ENCODE data around the gene KIF2C. TPM values are rescaled to one million over a fixed set of nuclear protein-coding genes. Genes with fewer than 3 reads are reported as not detected.

KIF2C gene
- total and polyA plus RNA-seq, 2 donors (not counting 1 experiment from before 2014, with no cell fraction given) = 9.2 to 9.9 TPM

DNA sequence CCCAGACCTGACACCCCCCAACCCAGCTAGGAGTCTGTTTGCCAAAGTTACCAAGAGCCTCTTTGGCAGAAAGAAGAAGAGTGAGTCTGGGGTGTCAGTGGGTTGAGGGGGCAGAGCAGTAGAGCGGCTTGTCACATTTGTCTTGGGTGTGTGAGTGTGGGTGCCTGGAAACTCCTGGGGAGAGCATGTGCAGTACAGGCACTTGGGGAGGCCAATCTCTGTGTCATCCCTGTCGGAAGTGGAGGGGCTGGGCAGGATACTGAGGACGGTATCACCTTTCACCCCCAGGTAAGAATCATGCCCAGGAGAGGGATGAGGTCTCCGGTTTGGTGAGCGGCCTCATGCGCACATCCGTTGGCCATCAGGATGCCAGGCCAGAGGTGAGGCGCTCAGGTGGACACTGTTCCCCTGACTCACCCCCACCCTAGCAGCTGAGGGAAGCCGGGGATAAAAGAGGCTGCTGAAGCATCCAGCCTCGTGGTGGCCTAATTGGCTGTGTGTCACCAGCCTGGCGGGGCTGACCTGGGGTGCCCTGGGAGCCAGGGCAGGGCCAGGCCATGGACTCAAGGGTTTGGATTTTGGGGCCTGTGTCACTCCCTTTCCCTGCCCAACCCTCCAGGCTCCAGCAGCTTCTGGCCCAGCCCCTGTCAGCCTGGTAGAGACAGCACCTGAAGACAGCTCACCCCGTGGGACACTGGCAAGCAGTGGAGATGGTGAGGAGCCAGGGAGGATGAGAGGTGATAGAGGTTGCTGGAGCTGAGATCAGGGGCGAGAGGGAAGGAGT, 63.9 kb downstream of the KIF2C start:
- Histone ChIP-seq H3K79me2 (ENCODE audit: control insufficient read depth, insufficient read depth, low read length) (peaks cover 47% of the 10 kb centered on the region), H3K4me1 (ENCODE audit: control insufficient read depth, extremely low read depth, insufficient read depth, low read length) (peaks cover 45% of the 10 kb centered on the region), H3K36me3 (ENCODE audit: control insufficient read depth, insufficient read depth, low read length) (peaks cover 41% of the 10 kb centered on the region), H3K4me3 (replicated peaks in 1 of 4; ENCODE audit: control extremely low read depth in 1 of 4, insufficient read depth in 1 of 4, low read depth in 3 of 4, low read length in 4 of 4) (peak overlapping the region in 1 of 4 experiments; percentile 92), H2AFZ (ENCODE audit: low read length) (no peak overlapping the region), H3K27ac (ENCODE audit: insufficient read depth, low read length) (peak overlapping the region; percentile 51), H4K20me1 (ENCODE audit: control insufficient read depth, extremely low read depth, insufficient read depth, low read length) (no peaks in the 10 kb centered on the region), H3K27me3 (ENCODE audit: control insufficient read depth, insufficient read depth, low read length) (no peaks in the 10 kb centered on the region), H3K4me2 (ENCODE audit: extremely low read depth, insufficient read depth, low read length) (peak overlapping the region; percentile 54), H3K9ac (ENCODE audit: insufficient read depth, low read length) (no peak overlapping the region), H3K9me3 (ENCODE audit: control insufficient read depth, insufficient read depth, low read depth, low read length) (no peaks in the 10 kb centered on the region)
- DNase-seq (ENCODE audit: low read depth in 2 of 2) = no peak
- TF ChIP-seq, protein P1, sequence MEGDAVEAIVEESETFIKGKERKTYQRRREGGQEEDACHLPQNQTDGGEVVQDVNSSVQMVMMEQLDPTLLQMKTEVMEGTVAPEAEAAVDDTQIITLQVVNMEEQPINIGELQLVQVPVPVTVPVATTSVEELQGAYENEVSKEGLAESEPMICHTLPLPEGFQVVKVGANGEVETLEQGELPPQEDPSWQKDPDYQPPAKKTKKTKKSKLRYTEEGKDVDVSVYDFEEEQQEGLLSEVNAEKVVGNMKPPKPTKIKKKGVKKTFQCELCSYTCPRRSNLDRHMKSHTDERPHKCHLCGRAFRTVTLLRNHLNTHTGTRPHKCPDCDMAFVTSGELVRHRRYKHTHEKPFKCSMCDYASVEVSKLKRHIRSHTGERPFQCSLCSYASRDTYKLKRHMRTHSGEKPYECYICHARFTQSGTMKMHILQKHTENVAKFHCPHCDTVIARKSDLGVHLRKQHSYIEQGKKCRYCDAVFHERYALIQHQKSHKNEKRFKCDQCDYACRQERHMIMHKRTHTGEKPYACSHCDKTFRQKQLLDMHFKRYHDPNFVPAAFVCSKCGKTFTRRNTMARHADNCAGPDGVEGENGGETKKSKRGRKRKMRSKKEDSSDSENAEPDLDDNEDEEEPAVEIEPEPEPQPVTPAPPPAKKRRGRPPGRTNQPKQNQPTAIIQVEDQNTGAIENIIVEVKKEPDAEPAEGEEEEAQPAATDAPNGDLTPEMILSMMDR (conservative IDR thresholded peaks at IDR 0.05 in 1 of 2, IDR thresholded peaks at IDR 0.05 in 1 of 2; ENCODE audit: low read depth in 1 of 2, low read length in 2 of 2) = no peak
- TF ChIP-seq EZH2 (IDR thresholded peaks at IDR 0.05; ENCODE audit: low read length, missing control alignments) = no peak

DNA sequence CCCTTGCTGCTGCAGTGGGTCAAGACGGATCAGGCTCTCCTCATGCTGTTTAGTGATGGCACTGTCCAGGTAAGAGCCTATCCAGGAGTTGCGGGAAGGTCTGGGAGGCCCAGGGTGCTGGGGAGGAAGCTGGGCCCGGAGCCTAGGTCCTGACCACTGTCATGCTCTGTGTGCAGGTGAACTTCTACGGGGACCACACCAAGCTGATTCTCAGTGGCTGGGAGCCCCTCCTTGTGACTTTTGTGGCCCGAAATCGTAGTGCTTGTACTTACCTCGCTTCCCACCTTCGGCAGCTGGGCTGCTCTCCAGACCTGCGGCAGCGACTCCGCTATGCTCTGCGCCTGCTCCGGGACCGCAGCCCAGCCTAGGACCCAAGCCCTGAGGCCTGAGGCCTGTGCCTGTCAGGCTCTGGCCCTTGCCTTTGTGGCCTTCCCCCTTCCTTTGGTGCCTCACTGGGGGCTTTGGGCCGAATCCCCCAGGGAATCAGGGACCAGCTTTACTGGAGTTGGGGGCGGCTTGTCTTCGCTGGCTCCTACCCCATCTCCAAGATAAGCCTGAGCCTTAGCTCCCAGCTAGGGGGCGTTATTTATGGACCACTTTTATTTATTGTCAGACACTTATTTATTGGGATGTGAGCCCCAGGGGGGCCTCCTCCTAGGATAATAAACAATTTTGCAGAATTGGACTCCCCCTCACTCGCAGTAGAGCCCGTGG, 65.8 kb downstream of the KIF2C start:
- no peak overlapping the region for H2AFZ ChIP-seq (ENCODE audit: low read length)
- no peaks in the 10 kb centered on the region for H3K9me3 ChIP-seq (ENCODE audit: control insufficient read depth, insufficient read depth, low read depth, low read length)
- H3K27ac ChIP-seq (ENCODE audit: insufficient read depth, low read length) = peak overlapping the region; percentile 57
- H3K9ac ChIP-seq (ENCODE audit: insufficient read depth, low read length) = no peak overlapping the region
- H3K79me2 ChIP-seq (ENCODE audit: control insufficient read depth, insufficient read depth, low read length) = peaks cover 62% of the 10 kb centered on the region
- no peak overlapping the region for H3K4me2 ChIP-seq (ENCODE audit: extremely low read depth, insufficient read depth, low read length)
- peaks cover 65% of the 10 kb centered on the region for H3K4me1 ChIP-seq (ENCODE audit: control insufficient read depth, extremely low read depth, insufficient read depth, low read length)
- no peaks in the 10 kb centered on the region for H4K20me1 ChIP-seq (ENCODE audit: control insufficient read depth, extremely low read depth, insufficient read depth, low read length)
- TF ChIP-seq, protein P1 (conservative IDR thresholded peaks at IDR 0.05 in 1 of 2, IDR thresholded peaks at IDR 0.05 in 1 of 2; ENCODE audit: low read depth in 1 of 2, low read length in 2 of 2) = peak in 1 of 2 donors; percentile 8
- TF ChIP-seq EZH2 (IDR thresholded peaks at IDR 0.05; ENCODE audit: low read length, missing control alignments) = no peak
- peaks cover 44% of the 10 kb centered on the region for H3K36me3 ChIP-seq (ENCODE audit: control insufficient read depth, insufficient read depth, low read length)
- no peaks in the 10 kb centered on the region for H3K27me3 ChIP-seq (ENCODE audit: control insufficient read depth, insufficient read depth, low read length)
- DNase-seq (ENCODE audit: low read depth in 2 of 2) = no peak
- H3K4me3 ChIP-seq (replicated peaks in 1 of 4; ENCODE audit: control extremely low read depth in 1 of 4, insufficient read depth in 1 of 4, low read depth in 3 of 4, low read length in 4 of 4) = no peak overlapping the region

DNA sequence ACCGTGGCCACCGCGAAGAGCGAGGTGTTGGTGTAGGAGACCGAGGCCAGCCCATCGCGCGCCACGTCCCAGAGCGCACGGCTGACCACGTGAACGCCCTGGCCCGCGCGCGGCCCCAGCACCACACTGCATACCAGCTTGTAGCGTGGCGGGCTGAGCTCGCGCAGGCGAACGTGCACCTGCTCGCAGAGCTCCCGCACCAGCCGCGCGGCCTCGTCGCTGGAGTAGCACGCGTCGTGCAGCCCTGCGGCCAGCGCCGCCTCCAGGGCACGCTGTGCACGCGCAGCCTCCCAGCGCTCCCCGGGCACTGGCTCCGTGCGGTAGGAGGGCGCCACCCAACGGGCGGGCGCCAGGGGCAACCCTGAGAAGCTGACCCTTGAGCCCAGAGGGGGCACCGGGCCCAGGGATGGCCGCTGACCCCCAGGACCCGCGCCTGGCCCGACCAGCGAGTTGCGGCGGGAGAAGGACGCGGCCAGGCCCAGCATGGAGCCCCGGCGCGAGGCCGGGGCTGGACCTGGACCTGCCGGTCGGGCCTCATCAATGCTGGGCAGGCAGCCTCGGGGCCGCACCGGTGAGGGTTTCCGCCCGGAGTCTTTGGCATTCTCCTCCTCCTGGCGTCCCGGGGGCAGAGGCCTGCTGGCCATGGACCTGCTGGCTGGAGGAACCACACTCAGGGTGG, 66.5 kb downstream of the KIF2C start:
- TF ChIP-seq, protein P1 (conservative IDR thresholded peaks at IDR 0.05 in 1 of 2, IDR thresholded peaks at IDR 0.05 in 1 of 2; ENCODE audit: low read depth in 1 of 2, low read length in 2 of 2) = no peak
- no peak for TF ChIP-seq EZH2 (IDR thresholded peaks at IDR 0.05; ENCODE audit: low read length, missing control alignments)
- H3K27ac ChIP-seq (ENCODE audit: insufficient read depth, low read length) = peak overlapping the region; percentile 100
- H3K36me3 ChIP-seq (ENCODE audit: control insufficient read depth, insufficient read depth, low read length) = peaks cover 44% of the 10 kb centered on the region
- DNase-seq (ENCODE audit: low read depth in 2 of 2) = no peak
- H3K9me3 ChIP-seq (ENCODE audit: control insufficient read depth, insufficient read depth, low read depth, low read length) = no peaks in the 10 kb centered on the region
- no peaks in the 10 kb centered on the region for H3K27me3 ChIP-seq (ENCODE audit: control insufficient read depth, insufficient read depth, low read length)
- peak overlapping the region; percentile 50 for H3K9ac ChIP-seq (ENCODE audit: insufficient read depth, low read length)
- H3K4me3 ChIP-seq (replicated peaks in 1 of 4; ENCODE audit: control extremely low read depth in 1 of 4, insufficient read depth in 1 of 4, low read depth in 3 of 4, low read length in 4 of 4) = no peak overlapping the region
- peak overlapping the region; percentile 55 for H3K4me2 ChIP-seq (ENCODE audit: extremely low read depth, insufficient read depth, low read length)
- H3K4me1 ChIP-seq (ENCODE audit: control insufficient read depth, extremely low read depth, insufficient read depth, low read length) = peaks cover 72% of the 10 kb centered on the region
- H3K79me2 ChIP-seq (ENCODE audit: control insufficient read depth, insufficient read depth, low read length) = peaks cover 56% of the 10 kb centered on the region
- no peaks in the 10 kb centered on the region for H4K20me1 ChIP-seq (ENCODE audit: control insufficient read depth, extremely low read depth, insufficient read depth, low read length)
- H2AFZ ChIP-seq (ENCODE audit: low read length) = no peak overlapping the region
